Measurements from ENCODE around the gene ASCL2.
"Not testable (repeated sequence)": the region's sequence is repeated elsewhere in the genome, so short reads cannot be mapped to it uniquely, and the experiment has no call there.

The ASCL2 gene

GRCh38 chr11:2296913-2297622 is 26.7 kb upstream of the ASCL2 start:
- DNase-seq = no peak

GRCh38 chr11:2295971-2296912 is 25.9 kb upstream of the ASCL2 start:
- DNase-seq = no peak

- no peak for DNase-seq
Observed at GRCh38 chr11:2294926-2295290, 24.5 kb upstream of the ASCL2 start.

GRCh38 chr11:2293984-2294925 is 23.9 kb upstream of the ASCL2 start:
- no peak for DNase-seq

GRCh38 chr11:2293531-2293971 is 23.2 kb upstream of the ASCL2 start:
- DNase-seq = no peak

- DNase-seq = peak in 2 of 3 experiments; percentile 60 to 73
Observed at GRCh38 chr11:2290351-2290841, 20.0 kb upstream of the ASCL2 start.

- DNase-seq = no peak
Observed at GRCh38 chr11:2289859-2290258, 19.5 kb upstream of the ASCL2 start.

GRCh38 chr11:2289350-2289749 is 19.0 kb upstream of the ASCL2 start:
- no peak for DNase-seq

- no peak for DNase-seq
Observed at GRCh38 chr11:2287091-2287490, 16.7 kb upstream of the ASCL2 start.

GRCh38 chr11:2286350-2286749 is 16.0 kb upstream of the ASCL2 start:
- not testable (repeated sequence) for DNase-seq

GRCh38 chr11:2280208-2280607 is 9.8 kb upstream of the ASCL2 start:
- DNase-seq = no peak

- no peak for DNase-seq
Observed at GRCh38 chr11:2277933-2278523, 7.6 kb upstream of the ASCL2 start.

- DNase-seq = no peak
Observed at GRCh38 chr11:2277008-2277346, 6.6 kb upstream of the ASCL2 start.

GRCh38 chr11:2276280-2277007 is 6.1 kb upstream of the ASCL2 start:
- DNase-seq = no peak

- no peak for DNase-seq
Observed at GRCh38 chr11:2275334-2276279, 5.2 kb upstream of the ASCL2 start.

GRCh38 chr11:2273771-2274170 is 3.4 kb upstream of the ASCL2 start:
- no peak for DNase-seq

GRCh38 chr11:2273311-2273710 is 2.9 kb upstream of the ASCL2 start:
- DNase-seq = no peak

GRCh38 chr11:2272946-2273280 is 2.5 kb upstream of the ASCL2 start:
- DNase-seq = no peak

GRCh38 chr11:2272228-2272945 is 2.0 kb upstream of the ASCL2 start:
- no peak for DNase-seq
